ENCODE results near the gene LTBP4. TPM values are rescaled to one million over a fixed set of nuclear protein-coding genes. Genes with fewer than 3 reads are reported as not detected.

LTBP4 gene
- total and polyA plus RNA-seq, 2 donors (not counting 1 experiment from before 2014, with no cell fraction given) = 81.2 to 105 TPM

DNA sequence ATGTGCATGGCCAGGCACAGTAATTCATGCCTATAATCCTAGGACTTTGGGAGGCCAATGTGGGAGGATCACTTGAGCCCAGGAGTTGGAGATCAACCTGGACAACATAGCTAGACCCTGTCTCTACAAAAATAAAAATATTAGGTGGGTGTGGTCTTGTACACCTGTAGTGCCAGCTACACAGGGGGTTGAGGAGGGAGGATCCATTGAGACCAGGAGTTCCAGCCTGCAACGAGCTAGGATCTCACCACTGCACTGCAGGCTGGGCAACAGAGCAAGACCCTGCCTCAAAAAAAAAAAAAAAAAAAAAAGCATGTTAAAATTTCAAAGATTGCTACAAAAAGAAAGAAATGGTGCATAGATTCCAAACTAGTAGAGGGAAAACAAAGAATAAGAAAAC, 37.2 kb downstream of the LTBP4 start:
- H3K4me3 Mint-ChIP-seq = no peak overlapping the region
- H2AFZ ChIP-seq (ENCODE audit: insufficient read depth, low read depth, low read length, poor library complexity, severe bottlenecking) = no peak overlapping the region
- no peak overlapping the region for H3K4me2 ChIP-seq (replicated peaks; ENCODE audit: low read depth, low read length, poor library complexity, severe bottlenecking)
- H3K9ac ChIP-seq (ENCODE audit: low read length) = no peak overlapping the region
- ChIA-PET POLR2A (interaction anchor here (0.6 to 0.7 kb wide), 2 partner anchors 439 to 758 kb away, joined by 4 to 8 read pairs; no protein-coding TSS in a partner anchor), CTCF (interaction anchor here (0.7 to 6.7 kb wide), 6 partner anchors 9 to 500 kb away, joined by 3 to 84 read pairs (median 3); partner anchors contain the start of gene LTBP4)
- no peak overlapping the region for H3K27ac ChIP-seq (ENCODE audit: low read length in 2 of 2)
- H3K9me3 ChIP-seq (ENCODE audit: control extremely low read depth in 1 of 3, control insufficient read depth in 2 of 3, insufficient read depth in 1 of 3, low read length in 2 of 3) = no peaks in the 10 kb centered on the region
- ATAC-seq (ENCODE audit: low read depth) (no peak), DNase-seq (no peak)
- H3K27me3 Mint-ChIP-seq = peaks cover 10% of the 10 kb centered on the region
- H3K4me3 ChIP-seq (ENCODE audit: control extremely low read depth in 1 of 5, extremely low read depth in 1 of 5, insufficient read depth in 1 of 5, low read depth in 2 of 5, low read length in 4 of 5) = no peak overlapping the region
- intact Hi-C loops (cut with micrococcal nuclease) = no loop called here
- TF ChIP-seq CTCF (IDR thresholded peaks at IDR 0.05) (no peak), EZH2 (IDR thresholded peaks at IDR 0.05; ENCODE audit: borderline replicate concordance, insufficient read depth, low read depth, low read length, poor library complexity, severe bottlenecking) (no peak)
- peaks cover 0 to 13% (median 0%) of the 10 kb centered on the region in 4 experiments for H3K27me3 ChIP-seq (replicated peaks in 1 of 4; ENCODE audit: control extremely low read depth in 1 of 4, control insufficient read depth in 3 of 4, insufficient read depth in 4 of 4, low read length in 3 of 4)
- no peaks in the 10 kb centered on the region for H3K79me2 ChIP-seq (ENCODE audit: control insufficient read depth, insufficient read depth, low read length)
- no peaks in the 10 kb centered on the region for H3K36me3 ChIP-seq (replicated peaks in 1 of 2; ENCODE audit: control extremely low read depth in 1 of 2, control insufficient read depth in 1 of 2, extremely low read depth in 1 of 2, insufficient read depth in 2 of 2, low read length in 1 of 2)
- peaks cover 13% of the 10 kb centered on the region for H3K4me1 Mint-ChIP-seq
- no peaks in the 10 kb centered on the region for H3K9me3 Mint-ChIP-seq (ENCODE audit: insufficient read depth)
- H3K27ac Mint-ChIP-seq = no peak overlapping the region
- H3K4me1 ChIP-seq (ENCODE audit: control insufficient read depth in 2 of 2, insufficient read depth in 2 of 2, low read length in 2 of 2) = peaks cover 5 to 13% of the 10 kb centered on the region in 2 donors
- WGBS (ENCODE audit: insufficient coverage) = no CpG with 5 or more reads among the region's 1 CpG
- H4K20me1 ChIP-seq (ENCODE audit: control insufficient read depth, insufficient read depth, low read length, poor library complexity, severe bottlenecking) = no peaks in the 10 kb centered on the region

DNA sequence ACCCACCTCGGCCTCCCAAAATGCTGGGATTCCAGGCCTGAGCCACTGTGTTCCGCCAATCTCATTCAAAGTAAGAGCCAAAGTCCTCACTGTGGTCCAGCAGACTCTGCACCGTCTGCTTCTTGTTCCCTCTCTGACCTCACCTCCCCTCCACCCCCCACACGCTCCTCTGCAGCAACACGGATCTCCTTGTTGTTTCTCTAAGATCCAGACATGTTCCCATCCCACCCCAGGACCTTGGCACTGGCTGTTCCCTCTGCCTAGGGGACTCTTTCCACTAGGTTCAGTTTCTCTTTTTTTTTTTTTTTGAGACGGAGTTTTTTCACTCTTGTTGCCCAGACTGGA, 38.4 kb downstream of the LTBP4 start:
- no peak overlapping the region for H3K4me3 Mint-ChIP-seq
- no peak for DNase-seq
- no peak overlapping the region for H3K4me2 ChIP-seq (replicated peaks; ENCODE audit: low read depth, low read length, poor library complexity, severe bottlenecking)
- H3K9me3 ChIP-seq (ENCODE audit: control extremely low read depth in 1 of 3, control insufficient read depth in 2 of 3, insufficient read depth in 1 of 3, low read length in 2 of 3) = no peaks in the 10 kb centered on the region
- no peak overlapping the region for H3K27ac ChIP-seq (ENCODE audit: low read length in 2 of 2)
- no peak overlapping the region for H2AFZ ChIP-seq (ENCODE audit: insufficient read depth, low read depth, low read length, poor library complexity, severe bottlenecking)
- peaks cover 7% of the 10 kb centered on the region for H3K27me3 Mint-ChIP-seq
- TF ChIP-seq EZH2 (IDR thresholded peaks at IDR 0.05; ENCODE audit: borderline replicate concordance, insufficient read depth, low read depth, low read length, poor library complexity, severe bottlenecking) (no peak), CTCF (IDR thresholded peaks at IDR 0.05) (no peak)
- ATAC-seq (ENCODE audit: low read depth) = no peak
- H3K27me3 ChIP-seq (replicated peaks in 1 of 4; ENCODE audit: control extremely low read depth in 1 of 4, control insufficient read depth in 3 of 4, insufficient read depth in 4 of 4, low read length in 3 of 4) = peaks cover 0 to 9% (median 0%) of the 10 kb centered on the region in 4 experiments
- POLR2A ChIA-PET = no interaction called here
- H3K4me1 Mint-ChIP-seq = peaks cover 9% of the 10 kb centered on the region
- CTCF ChIA-PET = no interaction called here
- WGBS (ENCODE audit: insufficient coverage) = 96% methylated on average over 6 of the region's 6 CpGs
- H3K36me3 ChIP-seq (replicated peaks in 1 of 2; ENCODE audit: control extremely low read depth in 1 of 2, control insufficient read depth in 1 of 2, extremely low read depth in 1 of 2, insufficient read depth in 2 of 2, low read length in 1 of 2) = no peaks in the 10 kb centered on the region
- intact Hi-C loops (cut with micrococcal nuclease) = no loop called here
- no peak overlapping the region for H3K4me3 ChIP-seq (ENCODE audit: control extremely low read depth in 1 of 5, extremely low read depth in 1 of 5, insufficient read depth in 1 of 5, low read depth in 2 of 5, low read length in 4 of 5)
- no peaks in the 10 kb centered on the region for H4K20me1 ChIP-seq (ENCODE audit: control insufficient read depth, insufficient read depth, low read length, poor library complexity, severe bottlenecking)
- H3K9me3 Mint-ChIP-seq (ENCODE audit: insufficient read depth) = no peaks in the 10 kb centered on the region
- H3K27ac Mint-ChIP-seq = no peak overlapping the region
- no peak overlapping the region for H3K9ac ChIP-seq (ENCODE audit: low read length)
- H3K4me1 ChIP-seq (ENCODE audit: control insufficient read depth in 2 of 2, insufficient read depth in 2 of 2, low read length in 2 of 2) = peaks cover 5 to 8% of the 10 kb centered on the region in 2 donors
- no peaks in the 10 kb centered on the region for H3K79me2 ChIP-seq (ENCODE audit: control insufficient read depth, insufficient read depth, low read length)
